ENCODE results near the gene GPRC5C. TPM values are rescaled to one million over a fixed set of nuclear protein-coding genes. Genes with fewer than 3 reads are reported as not detected.

GPRC5C gene
- total and polyA plus RNA-seq, 9 of the 15 experiments (the other 6 are each of a cell fraction or from before 2014, with no cell fraction given): 0.28 to 9.0 (median 4.1) TPM

GRCh38 chr17:74454197-74455024 is 22.5 kb downstream of the GPRC5C start (continued):
- no peak; a peak in 1 of 4 replicates for TF ChIP-seq NONO (IDR thresholded peaks at IDR 0.05; ENCODE audit: low read depth in 2 of 2, low read length in 1 of 2)
- TF ChIP-seq MAZ (CRISPR knock-in tag; conservative IDR thresholded peaks at IDR 0.05 in 1 of 2, IDR thresholded peaks at IDR 0.05 in 1 of 2): peak; percentile 85 to 90
- TF ChIP-seq GMEB1 (CRISPR knock-in tag; IDR thresholded peaks at IDR 0.05): 0 out of 2 replicates have a peak, but pooled peaks have one; percentile 9
- no peak; the same call in none of the 2 replicates for TF ChIP-seq VEZF1 (CRISPR knock-in tag; IDR thresholded peaks at IDR 0.05)
- no peak for TF ChIP-seq RBM34 (IDR thresholded peaks at IDR 0.05; ENCODE audit: borderline replicate concordance, insufficient read depth, low read length)
- no peak for TF ChIP-seq ZBTB5 (IDR thresholded peaks at IDR 0.05)
- TF ChIP-seq ATF3 (IDR thresholded peaks at IDR 0.05): no peak
- no peak for TF ChIP-seq ATF3 (CRISPR knock-in tag; conservative IDR thresholded peaks at IDR 0.05)
- TF ChIP-seq ZNF133 (CRISPR knock-in tag; IDR thresholded peaks at IDR 0.05): no peak
- TF ChIP-seq REST (IDR thresholded peaks at IDR 0.05; ENCODE audit: borderline replicate concordance): no peak
- no peak for TF ChIP-seq REST (CRISPR knock-in tag; IDR thresholded peaks at IDR 0.05; ENCODE audit: low read depth)
